ENCODE results near the gene GRSF1.

GRCh38 chr4:70877556-70877955, 37.9 kb upstream of the GRSF1 start:
- TF ChIP-seq CTCF (conservative IDR thresholded peaks at IDR 0.05) (no peak), ZFX (IDR thresholded peaks at IDR 0.05) (no peak)
